ENCODE measurements around the gene PRKAG1.

PRKAG1 gene

DNA sequence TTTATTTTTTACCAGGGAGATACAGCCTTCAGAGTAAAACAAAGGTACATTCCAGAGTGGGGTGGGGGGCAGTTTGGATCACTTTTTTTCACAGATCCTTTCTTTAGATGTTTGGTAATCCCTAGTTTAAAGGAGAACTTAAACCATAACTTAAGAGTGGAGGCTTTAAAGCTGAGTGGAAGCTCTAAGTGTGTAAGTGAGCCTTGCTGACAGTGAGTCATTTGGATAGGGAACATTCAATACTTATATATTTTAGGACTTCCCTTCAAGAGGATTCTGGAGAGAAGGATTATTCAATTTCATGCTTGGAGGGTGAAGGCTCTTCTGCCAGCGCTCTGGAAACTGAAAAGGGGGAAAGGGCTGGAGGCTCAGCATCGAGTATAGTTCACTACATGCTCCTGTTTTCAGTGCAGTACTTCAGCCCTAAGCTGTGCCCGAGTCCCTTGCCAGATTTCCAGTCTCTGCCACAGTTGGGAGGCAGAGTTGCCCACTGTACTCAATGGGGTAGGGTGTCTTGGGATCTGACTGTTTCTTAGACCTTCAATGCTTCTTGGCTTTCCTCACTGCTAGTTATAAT is 8.4 kb downstream of the PRKAG1 start:
- no peak for DNase-seq (ENCODE audit: low read depth, low spot score)

DNA sequence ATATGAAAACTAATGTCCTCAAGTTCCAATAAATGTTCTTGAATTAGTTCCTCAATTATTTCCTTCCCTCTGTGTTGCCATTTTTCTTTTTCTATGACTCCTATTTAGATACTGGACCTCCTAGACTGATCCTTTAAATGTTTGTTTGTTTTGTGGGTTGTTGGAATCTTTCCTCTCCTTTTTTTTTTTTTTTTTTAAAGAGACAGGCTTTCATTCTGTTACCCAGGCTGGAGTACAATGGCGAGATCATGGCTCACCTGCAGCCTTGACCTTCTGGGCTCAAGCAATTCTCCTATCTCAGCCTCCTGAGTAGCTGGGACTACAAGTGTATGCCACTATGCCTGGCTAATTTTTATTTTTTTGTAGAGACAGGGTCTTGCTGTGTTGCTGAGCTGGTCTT is 9.6 kb downstream of the PRKAG1 start:
- no peak for DNase-seq (ENCODE audit: low read depth, low spot score)

DNA sequence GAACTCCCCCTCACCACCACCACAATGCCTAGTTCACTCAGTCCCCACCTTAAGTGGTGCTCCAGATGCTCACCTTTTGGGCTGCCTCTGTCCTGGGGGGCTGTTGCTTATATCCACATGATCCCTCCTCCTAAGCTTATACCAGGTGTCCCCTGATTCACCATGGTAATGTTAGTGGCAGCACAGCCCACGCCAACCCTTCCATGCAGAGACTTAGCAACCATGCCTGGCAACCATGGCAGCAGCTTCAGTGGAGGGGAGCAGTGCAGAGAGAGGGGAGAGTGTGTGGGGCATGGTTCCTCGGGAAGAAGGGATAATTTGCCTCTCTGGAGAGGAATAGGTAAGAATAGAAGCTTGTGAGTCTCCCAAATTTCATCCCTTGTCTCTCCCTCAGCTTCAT is 18.2 kb downstream of the PRKAG1 start:
- no peak for DNase-seq (ENCODE audit: low read depth, low spot score)

DNA sequence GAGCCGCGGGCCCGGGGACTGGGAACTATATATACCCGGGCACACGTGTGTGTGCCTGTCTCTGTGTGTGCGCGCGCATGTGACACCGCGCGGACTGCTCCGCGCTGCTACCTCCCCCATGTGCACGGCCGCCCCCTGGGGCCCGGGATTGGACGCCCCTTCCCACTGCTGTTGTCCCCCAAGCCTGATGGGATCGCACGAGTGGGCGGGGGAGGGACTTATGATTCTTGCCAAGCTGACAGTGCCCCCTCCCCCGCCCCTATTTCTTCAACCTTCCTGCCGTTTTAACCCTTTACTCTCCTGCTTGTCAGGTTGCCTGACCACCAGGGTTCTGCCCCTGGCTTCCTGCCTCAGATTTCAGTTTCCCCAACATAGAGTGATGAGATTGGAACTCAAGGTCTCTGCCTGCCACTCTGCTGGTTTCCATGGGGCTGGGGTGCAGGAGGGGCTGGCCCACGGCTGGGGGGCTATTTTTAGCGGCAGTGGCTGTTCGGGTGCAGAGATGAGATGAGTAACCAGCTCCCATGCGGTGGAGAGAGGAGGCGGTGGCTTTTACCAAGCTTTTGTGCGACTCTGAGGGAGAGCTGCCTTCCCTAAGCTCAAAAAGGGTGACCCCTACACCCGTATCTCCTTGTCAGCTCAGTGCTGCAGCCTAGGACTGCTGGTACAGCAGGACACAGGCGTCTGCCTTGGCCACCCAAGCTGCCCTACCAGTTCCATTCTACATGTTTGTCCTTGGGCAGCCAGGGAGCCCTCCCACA is 19.0 kb downstream of the PRKAG1 start, which contains the start of gene DDN:
Gene DDN (minus strand): TSS at position 5 of the 761 bp plus-strand sequence. CDS start 88 bp downstream, outside the sequence.
- DNase-seq (ENCODE audit: low read depth, low spot score) = no peak

DNA sequence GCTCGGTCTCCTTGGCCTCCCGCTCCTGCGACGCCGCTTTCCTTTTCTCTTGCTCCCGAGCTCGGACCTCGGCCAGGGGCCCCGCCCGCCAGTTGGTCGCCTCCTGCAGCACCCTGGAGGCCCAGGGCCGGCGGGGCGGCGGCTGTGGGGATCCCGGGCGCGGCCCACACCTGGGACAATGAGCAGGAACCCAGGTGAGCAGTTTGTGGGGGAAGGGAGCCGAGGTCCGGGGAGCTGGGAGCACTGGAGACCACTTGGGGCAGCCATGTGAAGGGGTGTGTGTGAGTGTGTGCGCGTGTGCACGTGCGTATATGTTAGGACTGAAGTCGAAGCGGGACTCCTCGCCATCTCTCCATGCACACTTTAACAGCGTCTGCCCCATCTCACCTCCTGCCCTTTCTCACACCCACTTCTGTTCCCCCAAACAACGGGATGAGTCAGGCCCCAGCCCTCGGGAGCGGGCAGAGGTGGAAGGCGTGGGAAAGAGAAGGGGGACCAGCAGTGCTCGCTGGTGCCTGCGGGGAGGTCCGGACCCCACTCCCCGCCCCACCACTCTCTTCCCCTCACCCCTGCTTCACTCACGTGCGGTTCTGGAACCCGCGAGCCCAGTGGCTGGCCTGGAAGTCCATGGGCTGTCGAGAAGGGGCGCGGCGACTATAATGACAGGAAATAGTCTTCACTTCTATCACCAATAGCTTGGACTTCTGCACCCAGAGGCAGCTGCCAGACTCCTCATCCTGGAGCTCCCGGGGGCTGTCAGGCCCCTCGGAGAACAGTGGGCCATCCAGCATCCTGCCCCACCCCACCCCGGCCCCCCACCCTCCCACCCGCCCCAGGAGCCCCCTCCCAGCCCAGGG is 19.9 kb downstream of the PRKAG1 start:
- DNase-seq (ENCODE audit: low read depth, low spot score) = no peak

DNA sequence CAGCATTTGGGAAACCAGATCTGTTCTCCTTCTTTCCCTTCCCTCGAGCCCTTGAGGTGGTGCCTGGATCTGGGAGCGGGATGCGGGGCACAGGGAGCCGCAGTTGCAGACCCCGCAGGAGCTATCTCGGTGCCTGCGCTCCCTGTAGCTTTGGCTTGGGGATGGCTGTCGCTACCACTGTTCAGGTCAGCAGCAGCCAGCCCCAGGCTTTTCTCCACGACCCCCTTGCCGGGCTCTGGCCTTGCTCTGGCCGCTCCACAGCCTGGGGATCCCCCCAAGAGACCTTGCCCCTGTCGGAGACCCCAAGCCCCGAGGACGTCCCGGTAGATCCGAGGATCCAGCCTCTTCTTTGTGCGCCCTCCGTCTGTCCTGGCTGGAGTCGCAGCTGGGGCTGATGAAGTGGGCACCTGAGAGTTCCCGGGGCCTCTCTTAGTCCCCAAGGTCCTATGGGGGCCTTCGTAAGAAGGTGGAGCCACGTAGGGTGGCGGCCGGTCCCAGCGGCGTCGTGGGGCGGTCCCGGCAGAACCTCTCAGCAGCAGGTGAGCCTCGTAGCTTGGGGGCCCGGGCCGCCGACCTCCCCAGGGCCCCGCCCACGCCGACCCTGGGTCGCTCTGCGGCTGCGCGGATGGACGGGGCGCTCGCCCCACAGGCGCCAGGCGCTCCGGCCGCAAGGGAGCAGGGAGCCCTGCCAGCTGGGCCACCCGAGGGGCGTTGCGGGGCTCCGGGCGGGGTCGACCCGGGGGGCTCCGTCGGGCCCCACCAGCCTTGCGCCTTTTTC is 20.7 kb downstream of the PRKAG1 start:
- no peak for DNase-seq (ENCODE audit: low read depth, low spot score)

- no peak for DNase-seq (ENCODE audit: low read depth, low spot score)
Observed at GRCh38 chr12:48996794-48997718, 21.5 kb downstream of the PRKAG1 start.

GRCh38 chr12:48995086-48995879 is 23.3 kb downstream of the PRKAG1 start:
- DNase-seq (ENCODE audit: low read depth, low spot score) = no peak

DNA sequence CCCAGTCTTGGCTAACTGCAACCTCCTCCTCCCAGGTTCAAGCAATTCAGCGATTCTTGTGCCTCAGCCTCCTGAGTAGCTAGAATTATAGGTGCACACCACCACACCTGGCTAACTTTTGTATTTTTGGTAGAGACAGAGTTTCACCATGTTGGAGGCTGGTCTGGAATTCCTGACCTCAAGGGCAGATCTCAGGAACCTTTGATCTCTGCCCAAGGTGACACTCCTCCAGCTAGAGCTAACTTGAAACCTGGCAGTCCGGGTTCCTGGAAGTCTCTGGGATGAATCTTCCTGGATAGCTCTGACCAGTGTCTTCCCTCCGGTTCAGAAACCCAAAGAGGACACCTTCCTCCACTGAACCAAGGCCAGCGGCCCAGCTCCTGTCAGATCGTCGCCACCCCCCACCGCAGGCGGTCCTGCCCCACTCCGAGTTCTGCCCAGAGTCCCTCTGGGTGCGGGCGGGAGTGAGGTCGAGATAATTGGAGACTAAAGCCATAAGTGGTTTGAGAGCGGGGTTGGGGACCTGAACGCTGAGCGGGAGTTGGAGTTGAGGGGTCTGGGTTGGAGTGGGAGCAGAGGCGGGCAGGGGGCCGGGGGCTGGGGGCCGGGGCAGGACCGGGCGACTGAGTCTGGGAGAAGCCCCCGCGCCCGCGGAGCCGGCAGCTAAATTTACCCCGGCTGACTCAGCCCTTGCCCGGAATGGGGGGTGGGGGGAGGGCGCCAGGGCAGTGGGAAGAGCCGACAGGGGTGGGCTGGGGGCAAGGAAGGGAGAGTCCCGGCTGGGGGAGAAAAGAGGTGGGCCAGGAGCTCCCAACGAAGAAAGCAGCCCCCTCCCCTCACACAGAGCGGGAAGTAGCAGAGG is 24.1 kb downstream of the PRKAG1 start:
- no peak for DNase-seq (ENCODE audit: low read depth, low spot score)

GRCh38 chr12:48993787-48994186 is 24.8 kb downstream of the PRKAG1 start:
- no peak for DNase-seq (ENCODE audit: low read depth, low spot score)

DNA sequence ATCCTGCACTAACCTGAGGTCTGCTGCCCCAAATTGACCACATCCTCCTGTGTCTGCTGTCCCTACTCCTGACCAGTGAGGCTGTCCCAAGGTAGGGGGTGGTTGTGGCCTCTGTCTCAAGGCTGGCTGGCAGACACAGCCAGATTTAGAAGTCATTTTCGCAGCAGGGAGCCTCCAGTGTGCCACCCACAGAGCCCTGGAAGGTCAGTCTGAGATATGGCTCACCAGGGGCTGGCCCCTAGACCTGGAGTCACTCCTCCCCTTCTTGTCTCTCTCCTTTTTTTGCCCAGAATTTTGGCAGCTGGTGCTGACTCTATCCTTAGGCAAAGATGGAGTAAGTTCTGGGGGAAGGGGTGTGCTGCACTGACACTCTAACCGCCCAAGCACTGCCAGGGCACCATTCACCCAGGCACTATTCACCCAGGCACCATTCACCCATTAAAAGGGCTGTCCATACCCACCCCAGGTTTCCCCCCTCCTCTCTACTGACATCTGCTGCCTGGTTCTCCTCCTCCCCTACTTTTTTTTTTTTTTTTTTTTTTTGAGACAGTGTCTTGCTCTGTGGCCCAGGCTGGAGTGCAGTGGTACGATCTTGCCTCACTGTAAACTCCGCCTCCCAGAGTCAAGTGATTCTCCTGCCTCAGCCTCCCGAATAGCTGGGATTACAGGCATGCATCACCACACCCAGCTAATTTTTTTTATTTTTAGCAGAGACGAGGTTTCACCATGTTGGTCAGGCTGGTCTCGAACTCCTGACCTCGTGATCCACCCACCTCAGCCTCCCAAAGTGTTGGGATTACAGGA is 27.1 kb downstream of the PRKAG1 start:
- DNase-seq (ENCODE audit: low read depth, low spot score) = no peak

DNA sequence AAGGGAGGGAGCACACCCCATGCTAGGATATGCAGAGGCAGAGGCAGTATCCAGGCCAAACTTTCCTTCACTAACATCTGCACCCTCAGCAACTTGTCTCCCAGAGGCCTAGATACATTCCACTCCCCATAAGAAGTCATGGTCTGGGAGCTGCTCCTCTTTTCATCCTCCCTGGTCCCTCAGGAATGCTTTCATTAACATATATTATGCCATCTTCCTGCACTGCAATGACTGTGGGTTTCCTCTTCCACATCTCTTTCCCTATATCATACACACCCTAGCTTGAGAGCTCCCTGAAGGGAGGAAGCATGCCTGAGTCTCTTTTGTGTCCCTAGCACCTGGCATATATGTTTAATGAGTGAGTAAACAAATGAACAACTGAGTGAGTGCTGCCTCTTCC is 28.0 kb downstream of the PRKAG1 start:
- DNase-seq (ENCODE audit: low read depth, low spot score) = no peak

GRCh38 chr12:48988030-48988649 is 30.4 kb downstream of the PRKAG1 start:
- DNase-seq (ENCODE audit: low read depth, low spot score) = no peak

- no peak for DNase-seq (ENCODE audit: low read depth, low spot score)
Observed at GRCh38 chr12:48986720-48987291, 31.8 kb downstream of the PRKAG1 start.

DNA sequence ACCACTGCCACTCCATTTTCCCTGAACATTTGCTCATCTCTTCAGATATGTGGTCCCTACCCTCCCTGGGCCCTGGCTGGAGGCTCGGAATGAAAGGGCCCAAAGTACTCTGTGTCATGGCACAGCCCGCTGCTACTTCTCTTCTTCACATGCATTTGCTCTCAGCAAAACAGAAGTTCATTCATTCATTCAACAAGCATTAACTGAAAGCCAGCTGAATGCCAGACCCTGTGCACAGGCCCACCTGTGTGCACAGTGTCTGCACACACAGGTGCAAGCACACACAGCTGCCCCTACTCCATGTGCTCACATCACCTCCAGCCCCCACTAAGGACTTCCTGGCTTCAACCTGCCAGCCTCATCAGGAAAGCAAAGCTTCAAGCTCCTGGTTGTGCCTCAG is 32.7 kb downstream of the PRKAG1 start:
- DNase-seq (ENCODE audit: low read depth, low spot score) = no peak

DNA sequence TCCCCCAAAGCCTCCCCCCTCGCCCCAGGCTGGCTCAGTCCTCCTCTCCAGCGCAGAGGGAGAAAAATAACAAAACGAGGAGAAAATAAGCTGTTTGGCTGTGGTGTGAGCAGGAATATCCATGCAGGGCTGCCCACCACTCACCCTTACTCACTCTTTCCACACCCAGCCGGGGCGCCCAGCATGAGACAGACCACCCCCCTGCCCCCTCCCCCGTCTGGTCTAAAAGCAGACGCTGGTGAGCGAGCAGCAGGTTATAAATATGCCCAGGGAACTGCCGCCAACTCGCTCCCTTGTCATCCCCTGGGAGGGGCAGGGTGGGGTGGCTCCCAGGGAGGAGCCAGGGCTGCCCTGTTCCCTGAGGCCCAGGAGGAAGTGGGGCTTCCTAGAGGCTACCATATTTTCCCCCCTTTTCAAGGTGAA is 33.1 kb downstream of the PRKAG1 start:
- no peak for DNase-seq (ENCODE audit: low read depth, low spot score)

All from activated naive CD8-positive, alpha-beta T cell treated with anti-CD3 and anti-CD28 coated beads, Interleukin-2, amount 50 U/mL, for 16 hours (primary cell).